Measurements from ENCODE around the gene PRF1. TPM values are rescaled to one million over a fixed set of nuclear protein-coding genes. Genes with fewer than 3 reads are reported as not detected.

The PRF1 gene
- total RNA-seq, 1 experiment from 2014 or later, result not detected

- no peak for DNase-seq (ENCODE audit: low spot score)
Observed at GRCh38 chr10:70561070-70561469, 41.5 kb downstream of the PRF1 start.

GRCh38 chr10:70560511-70560941 lies 42.0 kb downstream of the PRF1 start:
- DNase-seq (ENCODE audit: low spot score), result no peak

GRCh38 chr10:70559861-70560260 lies 42.7 kb downstream of the PRF1 start:
- DNase-seq (ENCODE audit: low spot score), result no peak

- peak; percentile 69 for DNase-seq (ENCODE audit: low spot score)
Observed at GRCh38 chr10:70558871-70559810, 43.4 kb downstream of the PRF1 start.

DNA sequence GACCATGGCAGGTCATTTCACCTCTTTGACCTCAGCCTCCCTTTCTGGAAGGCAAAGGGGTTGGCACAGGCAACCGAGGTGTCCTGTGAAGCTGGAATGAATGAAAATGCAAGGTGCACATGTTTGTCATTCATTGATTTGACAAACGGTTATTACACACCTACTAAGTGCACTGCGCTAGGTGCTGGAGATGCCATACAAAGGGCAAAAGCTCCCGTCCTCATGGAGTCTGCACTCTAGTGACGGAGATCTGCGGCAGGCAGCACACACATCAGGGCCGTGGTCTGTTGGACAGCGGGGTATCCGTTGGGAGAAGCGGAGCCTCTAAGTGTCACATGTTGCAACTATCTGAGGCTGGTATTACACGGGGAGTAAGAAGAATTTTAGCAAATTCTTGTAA lies 44.2 kb downstream of the PRF1 start:
- no peak for DNase-seq (ENCODE audit: low spot score)

DNA sequence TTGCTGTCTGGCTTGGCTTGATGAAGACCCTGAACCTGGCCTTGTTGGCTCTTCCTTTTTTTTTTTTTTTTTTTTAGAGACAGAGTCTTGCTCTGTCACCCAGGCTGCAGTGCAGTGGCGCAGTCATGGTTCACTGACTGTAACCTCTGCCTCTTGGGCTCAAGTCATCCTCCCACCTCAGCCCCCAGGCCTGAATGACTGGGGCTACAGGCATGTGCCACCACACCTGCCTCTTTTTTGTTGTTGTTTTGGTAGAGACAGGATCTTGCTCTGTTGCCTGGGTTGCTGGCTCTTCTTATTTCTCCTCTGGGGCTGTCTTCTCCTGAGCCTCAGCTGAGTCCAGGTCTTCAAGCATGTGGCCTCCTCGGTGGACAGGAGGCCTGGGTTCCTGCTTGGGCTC lies 44.7 kb downstream of the PRF1 start:
- DNase-seq (ENCODE audit: low spot score), result no peak

- no peak for DNase-seq (ENCODE audit: low spot score)
Observed at GRCh38 chr10:70557086-70557845, 45.3 kb downstream of the PRF1 start.

DNA sequence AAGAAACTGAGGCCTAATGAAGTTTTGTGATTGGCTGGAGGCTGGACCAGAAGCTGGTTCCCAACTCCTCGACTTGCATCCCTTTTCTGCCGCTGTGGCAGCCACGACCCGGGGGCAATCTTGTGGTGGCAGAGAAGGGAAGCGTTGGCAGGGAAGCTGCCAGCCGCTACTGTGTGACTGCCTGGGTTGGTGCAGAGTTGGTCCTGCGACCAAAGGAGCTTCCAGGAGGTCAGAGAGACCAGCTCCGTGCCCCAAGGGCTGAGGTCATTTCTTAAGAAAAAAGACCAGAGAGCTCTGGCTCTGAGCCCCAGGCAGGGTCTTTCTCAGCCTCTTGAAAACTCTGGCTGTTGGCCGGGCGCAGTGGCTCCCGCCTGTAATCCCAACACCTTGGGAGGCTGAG lies 47.2 kb downstream of the PRF1 start:
- no peak for DNase-seq (ENCODE audit: low spot score)

- no peak for DNase-seq (ENCODE audit: low spot score)
Observed at GRCh38 chr10:70552586-70552985, 50.0 kb downstream of the PRF1 start.

DNA sequence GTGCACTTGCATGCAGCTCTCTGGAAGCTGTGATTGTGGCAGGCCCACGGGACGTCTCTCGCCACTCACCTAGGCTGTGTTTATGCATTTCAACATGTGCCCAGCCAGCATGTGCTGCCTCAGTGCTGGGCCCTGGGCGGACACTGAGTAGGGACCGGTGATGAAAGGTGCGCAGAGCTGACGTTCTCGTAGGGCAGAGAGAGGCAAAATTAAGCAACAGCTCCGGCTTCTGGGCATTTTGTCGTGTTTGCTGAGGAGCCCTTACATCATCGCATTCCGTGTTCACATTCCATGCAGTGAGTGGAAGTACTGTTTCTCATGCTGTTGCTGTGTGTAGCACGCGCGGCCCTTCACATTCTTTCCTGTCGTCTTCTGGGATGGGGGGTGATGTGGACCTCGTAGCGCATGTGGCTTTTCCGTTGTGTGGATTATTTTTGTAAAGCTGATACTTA lies 50.5 kb downstream of the PRF1 start:
- no peak for DNase-seq (ENCODE audit: low spot score)

DNA sequence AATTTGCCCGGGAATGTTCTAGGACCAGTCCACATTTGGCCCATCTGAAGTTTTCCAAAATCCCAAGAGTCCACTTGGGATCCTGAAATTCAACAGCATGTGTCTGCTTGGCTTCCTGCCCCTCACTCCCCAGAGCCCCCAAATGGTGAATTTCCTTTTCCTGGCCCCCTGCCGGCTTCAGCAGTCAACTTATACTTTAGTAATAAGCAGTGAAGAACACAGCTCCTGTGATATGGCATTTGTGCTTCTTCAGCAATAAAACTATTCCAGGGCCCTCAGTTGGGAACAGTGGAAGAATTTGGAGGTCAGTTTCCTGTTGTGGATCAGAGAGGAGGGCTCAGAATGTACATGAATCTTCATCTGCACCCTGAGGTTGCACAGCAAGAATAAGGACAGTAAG lies 51.1 kb downstream of the PRF1 start:
- no peak for DNase-seq (ENCODE audit: low spot score)

GRCh38 chr10:70550459-70550858 lies 52.1 kb downstream of the PRF1 start:
- no peak for DNase-seq (ENCODE audit: low spot score)

DNA sequence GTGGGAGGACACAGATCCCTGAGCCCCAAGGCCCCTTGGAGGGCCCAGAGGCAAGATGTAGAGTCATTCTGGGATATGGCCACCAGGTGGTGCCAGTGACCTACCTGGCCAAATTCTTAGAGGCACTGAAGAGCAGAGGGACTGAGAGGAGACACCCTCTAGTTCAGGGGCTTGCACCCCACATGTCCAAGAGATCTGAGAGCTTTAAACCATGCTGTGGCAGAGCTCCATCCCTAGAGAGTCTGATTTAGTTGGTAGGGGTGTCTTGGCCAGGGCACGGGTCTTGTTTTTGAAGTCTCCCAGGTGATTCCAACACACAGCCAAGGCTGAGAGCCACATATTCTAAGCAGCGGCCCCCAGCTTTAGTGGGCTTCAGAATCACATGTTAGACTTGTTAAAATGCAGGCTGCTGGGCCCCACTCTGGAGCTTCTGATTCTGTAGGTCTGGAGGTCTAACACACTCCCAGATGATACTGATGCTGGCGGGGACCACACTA lies 52.5 kb downstream of the PRF1 start:
- peak; percentile 85 for DNase-seq (ENCODE audit: low spot score)

DNA sequence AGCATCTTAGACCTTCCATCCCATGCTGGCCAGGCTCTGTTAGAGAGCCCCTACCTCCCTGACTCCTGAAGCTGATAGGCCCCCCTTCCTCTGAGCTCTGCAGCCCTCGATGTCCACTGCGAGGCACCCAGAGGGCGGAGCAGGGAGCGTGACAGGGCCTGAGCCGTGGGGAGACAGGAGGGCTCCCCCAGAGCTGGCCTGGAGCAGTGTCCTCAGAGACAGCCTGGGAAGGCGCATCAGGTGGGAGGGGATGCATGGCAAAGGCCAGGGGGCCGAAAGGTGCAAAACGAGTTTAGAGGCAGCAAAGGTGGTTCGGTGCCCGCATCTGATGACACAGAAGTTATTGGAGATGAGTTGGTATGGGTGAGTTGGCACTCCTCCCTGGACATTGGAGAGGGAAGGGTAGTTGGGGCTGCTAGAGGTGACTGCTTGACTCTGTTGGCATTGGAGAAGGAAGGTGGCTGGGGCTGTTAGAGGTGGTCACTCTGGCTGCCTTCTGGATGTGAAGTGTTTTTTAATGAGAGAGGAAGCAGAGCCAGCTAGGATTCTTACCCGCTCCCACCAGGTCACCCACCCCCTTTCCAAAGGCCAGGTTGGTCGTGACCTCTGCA lies 53.1 kb downstream of the PRF1 start:
- no peak for DNase-seq (ENCODE audit: low spot score)

Other genes starting within 250 kb of the PRF1 start
- gene LRRC20, start 220.1 kb downstream of the PRF1 start, total RNA-seq (2014; rRNA removed; shearing (Covaris generic)), result 36.0 and 40.7 TPM in 2 replicates
- gene EIF4EBP2, start 198.6 kb downstream of the PRF1 start, total RNA-seq (2014; rRNA removed; shearing (Covaris generic)), result 15.8 and 17.7 TPM in 2 replicates
- not detected in 2 replicates for gene NODAL, start 161.1 kb downstream of the PRF1 start, total RNA-seq (2014; rRNA removed; shearing (Covaris generic))
- gene PALD1, start 124.0 kb downstream of the PRF1 start, total RNA-seq (2014; rRNA removed; shearing (Covaris generic)), result 23.9 and 25.5 TPM in 2 replicates
- gene ADAMTS14, start 69.8 kb upstream of the PRF1 start, total RNA-seq (2014; rRNA removed; shearing (Covaris generic)), result 0.03 and 0.15 TPM in 2 replicates
- not detected in 2 replicates for gene TBATA, start 182.6 kb upstream of the PRF1 start, total RNA-seq (2014; rRNA removed; shearing (Covaris generic))
- gene SGPL1, start 213.2 kb upstream of the PRF1 start, total RNA-seq (2014; rRNA removed; shearing (Covaris generic)), result 34.4 and 37.5 TPM in 2 replicates

Data from HT-29 (cell line).